Right hindlimb (tissue), 1 donor: ENCODE measurements around the gene PRKCA.

Experiments
- DNase-seq: peaks from one replicate; pipeline ENCODE4 v3.0.0-alpha.2; 2018

PRKCA gene

DNA sequence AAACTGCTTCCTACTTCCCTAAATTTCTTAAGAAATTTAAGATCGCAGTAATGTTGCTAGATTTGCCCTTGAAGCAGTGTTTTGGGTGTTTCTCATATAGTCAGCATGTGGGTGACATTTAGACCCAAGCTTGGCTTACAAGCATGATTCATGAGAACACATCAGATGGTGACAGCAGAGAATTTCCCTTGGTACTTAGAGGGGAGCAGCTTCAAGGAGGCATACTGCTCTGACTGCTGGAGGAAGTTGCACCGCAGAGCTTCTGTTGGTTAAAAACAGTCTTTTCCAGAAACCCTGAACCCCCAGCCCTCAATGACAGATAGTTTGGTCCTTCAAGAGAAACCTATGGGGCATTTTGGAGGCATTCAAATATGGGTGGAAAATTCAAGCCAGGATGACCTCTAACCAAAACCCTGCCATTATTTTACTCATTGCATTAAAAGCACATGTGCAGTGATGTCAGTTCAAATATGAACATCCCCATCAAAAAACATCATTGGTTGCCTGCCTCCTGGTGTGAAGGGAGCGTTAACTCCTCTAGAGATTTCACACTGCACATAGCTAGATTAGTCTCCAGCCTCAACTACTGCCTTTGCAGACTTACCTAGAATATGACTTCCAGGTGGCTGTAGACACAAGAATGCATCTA is 331.0 kb downstream of the PRKCA start:
- no peak for DNase-seq

DNA sequence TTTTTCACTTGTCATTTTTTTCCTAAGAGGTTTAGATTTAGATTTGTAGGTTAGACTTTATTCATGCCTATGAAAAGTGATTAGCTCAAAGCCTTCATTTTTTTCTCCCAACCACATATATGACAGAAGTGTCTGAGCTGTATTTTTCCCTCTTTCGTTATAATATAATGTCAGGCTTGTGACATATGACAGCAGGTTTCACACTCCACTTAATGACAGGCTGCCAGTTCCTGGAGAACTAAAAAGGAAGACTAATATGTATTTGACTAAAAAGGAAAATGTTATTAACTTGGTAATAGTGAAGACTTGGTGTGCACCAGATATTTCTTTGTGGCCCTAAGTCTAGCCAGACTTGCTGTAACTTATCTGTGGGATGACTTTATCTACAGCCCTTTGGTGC is 331.8 kb downstream of the PRKCA start:
- no peak for DNase-seq

DNA sequence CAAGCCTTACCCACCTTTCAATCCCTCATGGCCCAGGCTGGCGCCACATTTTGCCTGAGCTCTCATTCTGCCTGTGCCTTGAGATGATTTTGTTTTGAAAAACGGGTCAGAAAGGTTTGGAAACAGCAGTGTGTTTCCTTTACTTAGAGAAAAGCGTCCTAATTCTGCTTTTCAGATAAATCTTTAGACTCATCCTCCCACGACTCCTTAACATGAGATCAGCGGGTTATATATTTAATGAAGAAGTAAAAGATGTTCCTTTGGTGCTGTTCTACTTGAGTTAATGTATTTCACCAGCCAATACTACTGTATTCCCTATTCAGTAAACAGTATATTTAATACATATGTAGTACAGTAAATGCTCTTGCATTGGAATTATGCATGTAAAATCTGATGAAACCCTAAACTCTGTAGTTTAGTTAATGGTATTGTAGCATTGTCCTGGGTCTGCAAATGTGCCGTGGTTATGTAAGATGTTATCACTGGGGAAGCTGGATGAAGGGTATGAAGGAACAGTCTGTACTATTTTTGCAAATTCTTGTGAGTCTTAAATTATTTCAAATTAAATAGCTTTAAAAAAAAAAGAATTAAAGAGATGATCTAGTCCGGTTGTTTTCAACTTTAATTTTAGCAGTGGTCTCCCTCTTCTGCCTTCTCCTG is 333.1 kb downstream of the PRKCA start:
- no peak for DNase-seq

DNA sequence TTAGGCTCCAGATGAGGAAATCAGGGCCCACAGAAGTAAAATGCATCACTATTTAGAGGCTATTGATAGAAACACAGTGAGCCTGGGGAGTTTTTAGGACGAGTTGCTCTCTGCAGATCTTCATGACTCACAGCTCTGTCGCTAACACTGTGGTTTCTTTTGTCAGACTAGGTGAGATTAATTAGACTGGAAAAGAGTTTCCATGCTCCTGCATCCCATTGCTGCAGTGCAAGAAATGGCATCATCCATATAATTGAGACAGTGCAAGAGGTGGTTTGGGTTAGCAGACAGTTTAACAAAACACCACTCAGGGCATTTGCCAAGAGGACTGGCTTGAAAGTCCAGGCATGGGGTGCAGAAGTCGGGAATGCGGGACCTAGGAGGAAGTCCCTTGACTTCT is 333.7 kb downstream of the PRKCA start:
- no peak for DNase-seq

DNA sequence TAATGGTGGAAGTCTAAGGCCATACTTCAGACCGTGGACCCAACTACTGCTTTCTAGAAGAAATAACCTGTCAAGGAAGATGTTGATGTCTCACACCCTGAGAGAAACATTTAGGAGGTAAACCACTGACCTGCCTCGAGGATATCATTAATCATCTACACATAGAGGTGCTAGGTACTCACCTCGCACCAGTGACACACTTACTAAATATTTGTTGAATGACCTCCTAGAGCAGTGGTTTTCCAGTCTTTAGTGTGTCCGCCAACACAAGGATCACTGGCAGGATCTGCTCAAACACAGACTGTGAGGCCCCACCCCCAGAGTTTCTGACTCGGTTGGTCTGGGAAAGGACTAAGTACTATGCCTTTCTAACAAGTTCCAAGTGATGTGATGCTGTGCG is 335.1 kb downstream of the PRKCA start:
- no peak for DNase-seq

DNA sequence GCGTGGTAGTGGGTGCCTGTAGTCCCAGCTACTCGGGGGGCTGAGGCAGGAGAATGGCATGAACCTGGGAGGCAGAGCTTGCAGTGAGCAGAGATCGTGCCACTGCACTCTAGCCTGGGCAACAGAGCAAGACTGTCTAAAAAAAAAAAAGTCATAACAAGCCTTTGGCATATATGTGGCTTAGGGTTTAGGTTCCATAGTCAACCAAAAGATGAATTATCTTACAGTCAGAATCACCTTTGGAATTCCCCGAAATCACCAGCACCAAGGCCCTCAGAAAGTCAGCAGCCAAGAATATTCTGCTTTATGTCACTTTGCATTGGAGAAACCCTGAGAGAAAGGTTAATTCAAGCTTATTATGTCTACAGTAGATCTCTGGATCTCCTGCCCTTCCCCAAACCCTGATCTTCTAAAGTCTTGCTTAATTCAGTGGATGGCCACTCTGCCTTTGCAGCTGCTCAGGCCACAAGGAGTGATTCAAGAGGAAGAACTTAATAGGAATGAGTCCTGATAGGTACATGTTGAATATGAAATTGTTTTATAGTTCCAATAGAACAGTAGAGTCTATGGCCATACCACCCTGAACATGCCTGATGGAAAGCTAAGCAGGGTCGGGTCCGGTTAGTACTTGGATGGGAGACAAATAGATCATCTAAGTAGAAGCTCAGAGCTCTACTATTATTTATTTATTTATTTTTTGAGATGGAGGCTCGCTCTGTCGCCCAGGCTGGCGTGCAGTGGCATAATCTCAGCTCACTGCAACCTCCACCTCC is 336.5 kb downstream of the PRKCA start:
- DNase-seq: no peak

DNA sequence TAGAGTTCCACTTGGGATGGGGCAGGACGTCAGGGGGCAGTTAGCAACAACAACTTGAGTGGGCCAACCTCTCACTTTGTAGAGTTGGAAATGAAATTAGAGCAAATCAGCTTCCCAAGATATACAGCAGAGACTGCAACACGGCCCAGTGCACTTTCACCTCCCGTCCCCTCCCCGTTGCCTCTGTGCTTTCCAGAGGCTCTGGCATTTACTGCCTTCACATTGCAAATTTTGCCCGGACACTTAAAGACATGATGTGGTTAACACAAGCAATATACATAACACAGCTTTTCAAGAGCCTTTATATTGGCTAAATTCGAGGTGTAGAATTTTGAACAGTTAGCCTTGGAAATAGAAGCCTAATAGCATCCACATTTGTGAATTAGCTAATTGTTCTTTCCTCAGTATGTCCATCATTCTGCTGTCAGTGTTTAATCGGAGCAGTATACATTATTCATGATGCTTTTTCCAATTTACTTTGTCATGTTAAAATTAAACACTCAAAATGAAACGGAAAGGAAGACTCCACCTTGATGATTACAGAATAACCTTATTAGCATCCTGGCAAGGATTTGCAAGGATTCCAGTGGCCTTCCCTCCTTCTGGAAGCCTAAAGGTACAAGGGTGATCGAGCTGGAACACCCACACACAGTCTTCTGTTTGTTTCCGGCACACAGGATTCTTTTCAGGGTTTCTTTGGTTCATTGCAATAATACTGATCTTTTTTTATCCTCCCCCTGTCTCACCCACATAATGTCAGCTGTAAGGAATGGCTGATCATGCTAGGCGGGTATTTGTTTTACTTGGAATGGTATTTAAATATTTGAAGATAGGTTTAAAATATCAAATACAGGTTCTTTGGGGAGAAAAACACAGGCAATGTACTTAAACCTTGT is 341.6 kb downstream of the PRKCA start:
- no peak for DNase-seq

DNA sequence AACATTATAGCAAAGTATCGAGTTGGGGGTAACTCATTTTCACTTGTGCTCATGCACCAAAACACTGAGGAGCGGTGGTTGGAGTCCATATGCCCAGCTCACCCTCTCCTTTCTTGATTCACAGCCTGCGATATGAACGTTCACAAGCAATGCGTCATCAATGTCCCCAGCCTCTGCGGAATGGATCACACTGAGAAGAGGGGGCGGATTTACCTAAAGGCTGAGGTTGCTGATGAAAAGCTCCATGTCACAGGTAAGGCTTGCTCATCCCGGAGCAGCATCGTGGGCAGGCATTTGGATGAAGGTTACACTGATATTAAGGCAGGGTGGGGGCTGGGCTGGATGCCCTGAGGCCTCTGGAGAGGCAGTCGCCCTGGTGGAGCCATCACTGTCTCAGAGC is 342.8 kb downstream of the PRKCA start:
- no peak for DNase-seq

DNA sequence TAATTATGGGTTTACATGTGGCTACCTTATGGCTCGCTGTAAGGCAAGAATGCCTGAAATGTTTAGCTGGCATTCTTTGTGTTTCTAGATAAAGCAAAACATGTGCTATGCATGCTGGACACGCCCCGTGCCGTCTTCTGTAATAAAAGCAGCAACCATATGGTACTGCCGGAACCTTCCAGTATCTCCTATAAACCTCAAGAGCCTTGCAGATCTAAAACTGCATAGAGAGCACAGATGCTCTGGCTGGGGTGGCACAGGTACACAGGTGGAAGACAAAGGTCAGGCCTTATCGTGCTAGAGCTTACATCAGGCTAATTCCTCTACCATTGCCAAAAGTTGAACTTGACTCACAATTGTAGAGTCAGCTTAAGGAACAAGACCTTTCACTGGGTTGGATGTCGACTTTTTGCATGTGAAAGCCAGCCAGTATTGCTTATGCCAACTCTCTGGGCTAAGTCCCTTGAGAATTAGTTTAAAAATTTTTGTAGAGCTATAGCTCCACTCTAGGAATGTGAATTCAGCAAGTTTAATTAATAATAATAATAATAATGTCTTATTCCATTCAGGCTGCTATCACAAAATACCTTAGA is 345.1 kb downstream of the PRKCA start:
- DNase-seq: no peak

DNA sequence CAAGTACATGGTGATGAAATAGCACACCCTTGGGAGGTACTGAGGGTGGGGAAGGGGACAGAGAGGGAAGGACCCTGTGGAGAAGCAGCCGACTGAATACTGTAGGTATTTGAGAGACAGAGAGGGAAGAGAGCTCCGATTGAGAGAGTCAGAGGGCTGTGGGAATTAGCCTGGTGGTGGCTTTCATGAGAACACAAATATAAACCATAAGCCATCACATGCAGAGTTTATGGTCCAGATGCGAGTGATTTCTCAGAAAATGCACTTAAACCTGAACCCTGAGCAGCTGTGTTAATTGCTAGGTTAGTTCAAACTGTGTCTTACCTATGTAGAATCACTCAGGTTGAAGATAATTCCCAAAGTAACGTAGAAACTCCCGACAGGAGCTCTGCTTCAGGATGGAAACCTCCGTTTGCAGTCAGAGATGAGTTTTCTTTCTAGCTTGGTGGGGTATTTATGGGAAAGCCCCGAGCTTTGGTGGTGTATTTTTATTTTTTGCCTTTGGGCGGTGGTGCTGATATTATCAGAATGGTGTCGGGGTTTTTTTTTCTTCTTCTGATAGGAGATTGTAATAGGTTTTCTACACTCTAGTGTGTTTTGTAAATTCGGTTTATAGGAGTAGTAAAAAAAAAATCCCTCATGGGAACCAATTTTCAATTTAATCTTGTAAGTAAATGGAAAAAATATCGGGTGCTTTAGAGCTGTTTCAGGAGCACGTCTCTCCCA is 347.6 kb downstream of the PRKCA start:
- DNase-seq: no peak

DNA sequence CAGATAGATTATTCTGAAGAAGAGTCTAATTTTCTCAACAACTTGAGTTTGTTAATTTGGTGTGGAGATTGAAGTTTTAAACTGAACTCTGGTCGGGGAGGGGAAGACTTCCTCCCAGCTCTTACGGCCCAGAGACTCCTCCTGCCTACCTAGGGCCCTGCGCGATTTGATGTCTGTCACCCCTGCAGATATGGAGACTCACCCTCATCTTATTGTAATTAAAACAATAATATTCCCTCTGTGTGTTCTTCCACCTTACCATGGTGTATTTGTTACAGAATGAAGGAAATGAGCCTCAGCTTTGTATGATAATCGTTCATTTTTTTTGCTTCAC is 348.1 kb downstream of the PRKCA start:
- DNase-seq: no peak

DNA sequence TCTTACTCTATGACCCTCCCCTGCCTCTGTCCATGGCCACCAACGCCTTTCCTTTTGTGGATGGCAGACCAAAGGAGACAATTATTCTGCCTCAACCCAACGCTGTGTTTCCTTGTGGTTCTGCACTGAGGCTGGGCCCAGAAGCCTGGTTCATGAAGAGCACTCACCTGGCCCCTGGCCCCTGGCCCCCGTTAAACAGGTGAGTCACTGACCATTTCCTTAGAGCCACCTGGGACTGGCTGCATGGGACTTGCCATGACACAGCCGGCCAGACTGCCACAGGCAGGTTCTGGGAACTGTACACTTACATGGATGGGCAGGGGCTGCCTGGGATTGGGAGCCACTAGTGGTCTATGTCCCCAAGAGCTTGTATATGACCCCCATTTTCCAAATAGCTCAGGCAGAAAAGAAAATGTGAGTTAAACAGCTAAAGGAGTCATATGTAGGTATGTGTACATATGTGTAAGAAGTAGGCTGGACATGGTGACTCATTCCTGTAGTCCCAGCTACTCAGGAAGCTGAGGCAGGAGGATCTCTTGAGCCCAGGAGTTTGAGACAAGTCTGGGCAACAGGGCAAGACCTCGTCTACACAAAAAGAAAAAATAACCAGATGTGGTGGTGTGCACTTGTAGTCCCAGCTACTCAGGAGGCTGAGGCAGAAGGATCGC is 350.6 kb downstream of the PRKCA start:
- no peak for DNase-seq

DNA sequence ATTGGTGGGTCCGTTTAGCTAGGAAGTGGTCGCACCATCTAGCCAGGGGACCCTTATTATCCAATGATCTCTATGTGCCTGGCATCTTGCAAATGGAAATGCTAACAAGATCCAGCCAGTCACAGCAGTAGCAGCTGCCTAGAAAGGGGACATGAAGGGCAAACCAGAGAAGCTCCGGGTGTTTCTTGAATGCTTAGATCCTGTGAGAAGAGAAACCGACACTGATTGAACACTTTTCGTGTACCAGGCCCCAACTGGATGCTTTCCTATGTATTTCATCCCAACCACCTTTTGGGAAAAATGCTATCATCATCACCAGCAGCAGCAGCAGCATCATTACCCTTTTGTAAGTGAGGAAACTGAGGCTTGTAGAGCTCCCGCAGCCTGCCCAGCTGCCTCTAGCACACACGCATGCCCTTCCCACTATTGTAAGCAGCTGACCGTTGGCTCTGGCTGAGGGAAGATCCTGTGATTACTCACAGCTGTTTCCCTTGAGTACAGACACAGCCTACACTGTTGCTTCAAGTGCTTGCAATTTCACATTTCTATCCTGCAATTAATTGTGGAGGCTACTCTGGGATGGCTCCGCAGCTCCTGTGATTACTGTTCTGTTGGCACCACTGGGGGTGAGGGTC is 351.8 kb downstream of the PRKCA start:
- DNase-seq: no peak

DNA sequence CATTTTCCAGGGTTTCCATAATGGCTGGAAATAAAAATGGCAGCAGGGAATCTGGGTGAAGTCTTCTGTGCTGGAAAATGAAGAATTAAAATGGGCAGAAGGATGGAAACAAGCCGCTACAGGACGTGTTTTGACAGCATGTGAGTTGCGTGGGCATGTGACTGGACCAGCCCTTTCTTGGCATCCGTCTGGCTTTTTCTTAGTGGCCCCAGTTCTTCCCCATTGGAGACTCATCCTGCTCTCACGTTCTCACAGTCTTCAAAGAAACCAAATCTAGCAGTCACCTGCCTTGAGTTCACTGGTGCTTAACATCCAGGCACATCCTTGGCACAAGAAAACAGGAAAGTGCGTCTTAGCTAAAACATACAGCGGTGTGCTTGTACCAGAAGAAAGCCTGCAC is 352.4 kb downstream of the PRKCA start:
- no peak for DNase-seq

DNA sequence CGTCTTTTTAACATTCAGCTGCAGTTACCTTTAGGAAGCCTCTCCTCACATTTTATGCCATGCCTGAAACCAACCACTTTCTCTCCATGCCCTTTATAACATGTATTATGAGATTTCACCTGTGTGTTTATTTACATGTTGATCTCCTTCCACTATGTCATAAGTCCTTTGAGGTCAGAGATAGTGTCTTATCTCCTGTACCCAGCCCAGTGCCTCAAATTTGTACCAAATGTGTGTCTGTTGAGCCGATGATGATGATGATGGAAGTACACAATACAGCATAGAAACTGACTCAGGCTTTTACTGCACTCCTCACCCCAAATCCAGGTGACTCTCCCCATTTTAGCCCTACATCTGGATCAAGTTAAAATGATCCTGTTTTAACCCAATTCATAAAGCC is 353.0 kb downstream of the PRKCA start:
- no peak for DNase-seq

DNA sequence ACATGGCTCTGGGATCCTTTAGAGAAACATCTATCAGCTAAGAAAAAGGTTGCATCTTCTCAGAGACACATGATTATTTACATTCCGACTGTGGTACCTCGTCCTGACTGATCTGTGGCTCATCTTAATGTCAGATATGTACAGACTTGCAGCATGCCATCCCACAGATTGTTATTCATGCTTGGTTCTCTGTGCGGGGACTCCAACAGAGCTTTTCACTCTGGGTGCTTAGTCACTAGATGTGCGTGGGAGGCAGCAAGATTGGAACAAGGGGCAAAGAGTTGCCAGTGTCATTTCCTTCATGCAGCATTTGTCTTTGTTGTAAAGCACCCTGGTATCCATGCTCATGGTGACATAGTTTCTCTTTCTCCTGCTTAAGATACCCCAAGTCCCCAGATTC is 353.4 kb downstream of the PRKCA start:
- no peak for DNase-seq

DNA sequence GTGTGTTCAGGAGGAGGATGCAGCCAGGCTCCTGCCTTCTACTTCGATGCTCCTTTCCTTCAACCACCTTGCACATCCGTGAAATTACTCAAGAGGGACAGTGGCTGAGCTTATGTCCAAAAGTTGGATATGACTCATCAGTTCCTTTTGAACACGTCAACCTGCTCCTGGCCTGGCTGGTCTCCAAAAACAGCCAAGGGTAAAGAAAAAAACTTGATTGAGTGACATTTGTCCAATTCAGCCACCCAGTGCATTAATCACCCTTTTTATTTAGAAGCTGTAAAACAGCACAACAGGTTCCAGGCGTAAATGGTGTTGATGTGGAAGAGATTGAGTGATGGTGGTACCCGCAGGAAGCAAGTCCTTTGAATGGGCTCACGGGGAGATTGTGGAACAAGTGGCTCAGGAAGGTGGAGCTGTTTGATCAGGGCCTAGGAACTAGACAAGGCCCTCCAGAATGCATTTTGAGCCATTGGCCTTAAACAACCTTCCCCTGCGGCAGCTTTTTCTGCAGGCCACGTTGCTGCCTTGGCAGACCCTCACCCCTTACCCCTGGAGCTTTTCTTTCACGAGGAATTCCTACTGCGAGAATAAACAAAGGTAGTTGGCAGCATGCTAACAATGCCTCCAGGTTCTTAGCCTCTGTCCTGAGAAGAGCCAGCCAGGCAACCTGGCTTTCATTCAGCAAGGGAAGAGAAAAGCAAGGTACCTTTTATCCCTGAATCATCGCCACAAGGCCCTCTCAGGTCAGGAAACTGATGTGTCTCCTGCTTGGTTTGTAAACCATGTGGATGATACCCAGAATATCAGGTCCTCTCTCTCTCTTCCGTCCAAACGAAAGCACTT is 359.2 kb downstream of the PRKCA start:
- no peak for DNase-seq

DNA sequence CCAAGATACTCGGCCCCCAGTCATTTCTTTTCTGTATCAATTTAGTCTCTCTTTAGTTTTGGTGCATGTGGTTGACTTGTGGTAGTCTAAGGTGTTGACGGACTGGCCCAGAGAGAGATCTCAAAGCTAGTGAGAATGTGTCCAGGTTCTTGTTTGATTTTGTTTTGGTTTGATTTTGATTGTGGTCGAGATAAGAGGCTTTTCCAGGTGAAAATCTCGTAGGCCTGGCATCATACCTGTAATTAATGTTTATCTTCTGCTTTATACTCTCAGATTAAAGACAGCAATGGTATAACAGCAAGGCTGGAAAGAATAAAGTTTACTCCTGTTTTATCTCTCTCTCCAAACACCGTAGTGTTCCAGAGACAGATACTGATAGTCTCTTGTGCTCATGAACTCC is 360.1 kb downstream of the PRKCA start:
- DNase-seq: no peak

DNA sequence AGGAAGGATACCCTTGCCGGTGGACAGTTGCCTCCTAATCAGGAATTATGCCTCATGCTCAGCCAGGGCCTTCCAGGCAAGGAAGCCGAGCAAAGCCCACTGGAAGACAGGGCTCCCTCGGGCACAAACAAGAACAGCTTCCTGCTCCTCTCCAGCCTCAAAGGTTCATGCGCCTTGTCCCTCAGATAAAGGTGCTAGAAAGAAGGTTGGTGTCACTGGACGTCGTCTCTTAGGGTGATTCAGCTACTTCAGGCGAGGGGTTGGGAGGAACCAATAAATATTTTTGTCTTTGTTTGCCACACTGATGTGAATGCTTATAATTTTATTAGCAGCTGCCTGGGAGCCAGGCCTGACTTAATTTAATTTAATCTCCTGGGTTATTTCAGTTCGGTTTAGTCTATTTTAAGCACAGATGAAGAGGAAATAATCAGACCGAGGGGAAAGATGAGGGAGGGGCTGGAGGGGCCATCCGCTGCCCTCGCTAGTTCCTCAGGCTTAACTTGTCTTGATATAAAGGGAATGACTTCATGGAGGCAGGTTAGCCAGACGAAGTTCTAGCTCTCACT is 360.7 kb downstream of the PRKCA start:
- no peak for DNase-seq

DNA sequence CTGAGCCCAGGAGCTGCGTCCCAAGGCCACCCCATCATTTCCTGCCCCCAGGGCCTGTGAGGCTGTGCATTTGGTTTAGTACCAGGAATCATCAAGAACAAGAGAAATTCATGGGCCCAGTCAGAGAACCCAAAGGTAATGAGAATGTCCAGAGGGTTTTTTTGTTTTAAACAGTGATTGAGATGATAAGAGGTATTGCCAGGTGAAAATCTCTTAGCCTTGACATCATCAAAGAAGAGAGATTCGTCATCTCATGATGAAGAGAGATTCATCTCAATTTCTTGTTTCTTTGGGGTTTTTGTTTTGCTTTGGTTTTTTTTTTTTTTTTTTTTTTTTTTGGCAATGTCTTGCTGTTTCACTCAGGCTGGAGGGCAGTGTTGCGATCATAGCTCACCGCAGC is 361.9 kb downstream of the PRKCA start:
- no peak for DNase-seq
